ENCODE data around the gene HEMK1. TPM values are rescaled to one million over a fixed set of nuclear protein-coding genes. Genes with fewer than 3 reads are reported as not detected.

Gene HEMK1
- total RNA-seq, 1 experiment from 2014 or later = 12.5 TPM

DNA sequence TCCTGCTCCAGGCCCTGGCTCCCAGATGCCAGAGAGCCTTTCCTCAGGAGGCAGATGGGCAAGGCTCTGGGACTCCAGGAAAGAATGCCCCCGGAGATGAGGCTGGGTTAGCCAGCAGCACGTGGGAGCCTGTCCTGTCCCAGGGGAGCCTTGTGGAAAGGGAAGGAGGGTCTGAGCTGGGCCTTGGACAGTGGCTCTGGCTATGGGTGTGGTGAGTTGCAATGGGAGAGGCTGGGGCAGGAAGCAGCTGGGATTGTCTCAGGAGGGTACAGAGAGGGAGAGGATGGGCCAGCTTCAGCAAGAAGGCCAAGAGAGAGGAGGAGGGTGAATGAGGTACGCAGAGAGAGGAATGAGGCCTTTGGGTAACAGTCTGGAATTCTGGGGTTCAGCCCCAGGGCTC, 48.5 kb upstream of the HEMK1 start:
- no peaks in the 10 kb centered on the region for H3K27me3 ChIP-seq (ENCODE audit: insufficient read depth, low read length)
- no peak overlapping the region for H3K4me2 ChIP-seq (ENCODE audit: insufficient read depth, insufficient read length, low read length)
- H2AFZ ChIP-seq (ENCODE audit: low read length) = no peak overlapping the region
- peaks cover 2% of the 10 kb centered on the region for H4K20me1 ChIP-seq (ENCODE audit: control insufficient read depth, insufficient read depth, insufficient read length)
- no peak overlapping the region for H2BK15ac ChIP-seq (ENCODE audit: low read depth, low read length)
- H3K4me1 ChIP-seq (ENCODE audit: insufficient read depth, low read length) = peaks cover 18% of the 10 kb centered on the region; the same call in 1 of the 2 replicates
- Mint-ChIP-seq H3K36me3 (ENCODE audit: insufficient read depth in 1 of 3, low read depth in 3 of 3) (no peaks in the 10 kb centered on the region), H3K4me1 (peaks cover 87% of the 10 kb centered on the region in 2 experiments), H3K27me3 (ENCODE audit: low read depth) (no peaks in the 10 kb centered on the region), H3K9me3 (no peaks in the 10 kb centered on the region), H3K27ac (peak overlapping the region; percentile 16 to 97 (median 66)), H3K4me3 (peak overlapping the region in 1 of 2 experiments; percentile 31; a peak in 3 of 5 replicates)
- H3K23me2 ChIP-seq (ENCODE audit: insufficient read length, low read depth, low read length, poor library complexity, severe bottlenecking) = peaks cover 6% of the 10 kb centered on the region
- TF ChIP-seq, protein P1, sequence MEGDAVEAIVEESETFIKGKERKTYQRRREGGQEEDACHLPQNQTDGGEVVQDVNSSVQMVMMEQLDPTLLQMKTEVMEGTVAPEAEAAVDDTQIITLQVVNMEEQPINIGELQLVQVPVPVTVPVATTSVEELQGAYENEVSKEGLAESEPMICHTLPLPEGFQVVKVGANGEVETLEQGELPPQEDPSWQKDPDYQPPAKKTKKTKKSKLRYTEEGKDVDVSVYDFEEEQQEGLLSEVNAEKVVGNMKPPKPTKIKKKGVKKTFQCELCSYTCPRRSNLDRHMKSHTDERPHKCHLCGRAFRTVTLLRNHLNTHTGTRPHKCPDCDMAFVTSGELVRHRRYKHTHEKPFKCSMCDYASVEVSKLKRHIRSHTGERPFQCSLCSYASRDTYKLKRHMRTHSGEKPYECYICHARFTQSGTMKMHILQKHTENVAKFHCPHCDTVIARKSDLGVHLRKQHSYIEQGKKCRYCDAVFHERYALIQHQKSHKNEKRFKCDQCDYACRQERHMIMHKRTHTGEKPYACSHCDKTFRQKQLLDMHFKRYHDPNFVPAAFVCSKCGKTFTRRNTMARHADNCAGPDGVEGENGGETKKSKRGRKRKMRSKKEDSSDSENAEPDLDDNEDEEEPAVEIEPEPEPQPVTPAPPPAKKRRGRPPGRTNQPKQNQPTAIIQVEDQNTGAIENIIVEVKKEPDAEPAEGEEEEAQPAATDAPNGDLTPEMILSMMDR (conservative IDR thresholded peaks at IDR 0.05) = no peak
- H2BK120ac ChIP-seq (ENCODE audit: low read depth, low read length, poor library complexity, severe bottlenecking) = no peak overlapping the region
- no peak overlapping the region for H2BK20ac ChIP-seq (ENCODE audit: low read depth, low read length, poor library complexity, severe bottlenecking)
- H3K18ac ChIP-seq (ENCODE audit: insufficient read length, low read depth, low read length) = peak overlapping the region; percentile 63
- no peak overlapping the region for H3K4ac ChIP-seq (ENCODE audit: low read depth, low read length)
- H3K23ac ChIP-seq (ENCODE audit: insufficient read length, low read depth, low read length) = no peak overlapping the region
- H3T11ph ChIP-seq (ENCODE audit: low read length) = no peak overlapping the region
- H3K79me2 ChIP-seq (ENCODE audit: insufficient read depth, low read length) = no peaks in the 10 kb centered on the region
- no peak overlapping the region for H2BK12ac ChIP-seq (ENCODE audit: insufficient read length, low read depth, low read length)
- no peak overlapping the region for H4K5ac ChIP-seq (ENCODE audit: insufficient read length, low read depth, low read length)
- H2BK5ac ChIP-seq (ENCODE audit: insufficient read length, low read length) = no peak overlapping the region
- no peak overlapping the region for H3K27ac ChIP-seq (ENCODE audit: insufficient read length, low read depth, low read length)
- H3K9me3 ChIP-seq (ENCODE audit: control insufficient read depth, low read depth, low read length) = no peaks in the 10 kb centered on the region
- no peaks in the 10 kb centered on the region for H3K79me1 ChIP-seq (ENCODE audit: insufficient read depth, low read depth, low read length, poor library complexity, severe bottlenecking)
- no peak overlapping the region for H2AK5ac ChIP-seq (ENCODE audit: insufficient read length, low read length)
- H4K91ac ChIP-seq (ENCODE audit: insufficient read length, low read depth, low read length) = no peak overlapping the region
- H4K8ac ChIP-seq (replicated peaks; ENCODE audit: insufficient read length, low read depth, low read length) = no peak overlapping the region
- DNase-seq = no peak
- WGBS (ENCODE audit: extremely low coverage, insufficient read length, low lambda C conversion rate) = no CpG with 5 or more reads among the region's 3 CpGs
- peak overlapping the region; percentile 44; the same call in 1 of the 2 replicates for H3K14ac ChIP-seq (ENCODE audit: insufficient read depth, low read length)
- no peak overlapping the region for H3K9ac ChIP-seq (ENCODE audit: extremely low read depth, insufficient read length, low read length)
- H3K56ac ChIP-seq (ENCODE audit: insufficient read length, low read depth, low read length) = no peak overlapping the region

Data from H9 (cell line).